Daoy (cell line): Measurements from ENCODE around the gene TJAP1. TPM values are rescaled to one million over a fixed set of nuclear protein-coding genes. Genes with fewer than 3 reads are reported as not detected.
"Not testable (repeated sequence)": the region's sequence is repeated elsewhere in the genome, so short reads cannot be mapped to it uniquely, and the experiment has no call there.

Experiments
- DNase-seq: peaks from one replicate; pipeline ENCODE4 v3.0.0-alpha.2; 2015; ENCODE audit warnings: low read depth
- total RNA-seq: library from RNA; depleted of rRNA; stranded (reverse); fragments of >200 nt; shearing (Covaris generic); gene quantifications from 2 replicates; pipeline ENCODE4 v1.2.3, GENCODE V29; 2014; rRNA removed

The TJAP1 gene
- total RNA-seq, 1 experiment from 2014 or later: 16.8 TPM

DNA sequence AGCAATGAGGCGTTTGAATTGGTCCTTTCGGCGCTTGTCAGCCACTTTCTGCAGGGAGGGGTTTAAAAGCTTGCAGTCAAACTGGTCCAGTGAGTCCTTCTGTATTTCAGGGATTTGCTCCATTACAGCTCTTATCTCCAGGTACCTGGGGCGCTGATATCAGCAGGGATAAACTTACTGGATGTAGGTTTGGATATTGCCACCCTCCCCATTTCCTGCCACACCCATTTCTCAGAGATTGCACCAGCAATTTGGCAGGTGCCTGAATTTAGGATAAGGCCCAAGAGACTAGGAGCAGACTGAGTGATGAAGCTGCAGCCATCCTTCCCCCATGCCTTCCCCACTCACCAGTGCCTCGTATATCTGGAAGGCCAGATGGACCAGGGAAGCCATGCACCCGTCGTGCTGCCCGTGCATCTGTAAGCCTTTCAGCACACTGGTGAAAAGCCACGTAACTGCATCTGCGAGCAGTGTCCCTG is 47.2 kb downstream of the TJAP1 start:
- no peak for DNase-seq

DNA sequence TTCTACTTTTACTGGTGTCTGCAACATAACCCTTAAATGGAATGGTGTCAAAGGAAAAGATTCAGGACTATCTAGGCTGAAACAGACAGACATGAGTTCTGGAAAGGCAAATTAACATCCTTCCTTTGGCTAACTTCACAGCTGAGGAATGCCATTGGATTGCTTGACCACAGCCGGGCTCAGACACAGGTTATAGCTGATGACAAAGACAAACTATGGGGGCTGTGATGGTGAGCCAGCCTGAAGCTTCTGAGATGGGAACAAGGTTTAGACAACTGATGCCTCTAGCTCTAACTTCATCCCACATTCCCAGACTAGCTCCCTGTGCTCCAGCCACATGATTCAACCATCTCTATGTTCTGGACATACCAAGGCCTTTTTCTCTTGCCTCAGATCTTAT is 54.8 kb downstream of the TJAP1 start:
- no peak for DNase-seq

DNA sequence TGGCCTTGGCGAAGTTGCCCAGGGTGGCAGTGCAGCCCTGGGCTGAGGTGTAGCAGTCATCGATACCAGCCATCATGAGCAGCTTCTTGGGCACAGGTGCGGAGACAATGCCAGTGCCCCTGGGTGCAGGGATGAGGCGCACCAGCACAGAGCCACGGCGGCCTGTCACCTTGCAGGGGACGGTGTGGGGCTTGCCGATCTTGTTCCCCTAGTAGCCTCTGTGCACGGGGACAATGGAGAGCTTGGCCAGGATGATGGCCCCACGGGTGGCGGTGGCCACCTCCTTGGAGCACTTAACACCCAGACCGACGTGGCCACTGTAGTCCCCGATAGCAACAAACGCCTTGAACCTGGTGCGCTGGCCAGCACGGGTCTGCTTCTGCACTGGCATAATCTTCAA is 61.6 kb downstream of the TJAP1 start:
- not testable (repeated sequence) for DNase-seq

DNA sequence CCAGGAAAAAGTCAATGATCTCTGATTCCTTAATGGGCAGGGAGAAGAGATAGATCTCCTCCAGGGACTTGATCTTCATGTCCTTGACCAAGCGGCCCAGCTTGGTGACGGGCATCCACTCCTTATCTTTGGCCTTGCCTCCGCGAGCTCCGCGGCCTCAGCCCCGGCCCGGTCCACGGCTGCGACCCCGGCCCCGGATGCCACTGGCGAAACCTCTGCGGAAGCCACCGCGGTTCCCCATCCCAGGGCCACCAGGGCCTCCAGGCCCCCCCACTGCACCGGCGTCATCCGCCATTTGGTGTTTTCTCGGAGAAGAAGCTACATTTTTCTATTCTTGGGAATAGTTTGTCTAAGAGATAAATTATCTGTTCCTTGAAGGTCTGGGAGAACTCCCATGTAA is 62.0 kb downstream of the TJAP1 start:
- not testable (repeated sequence) for DNase-seq

DNA sequence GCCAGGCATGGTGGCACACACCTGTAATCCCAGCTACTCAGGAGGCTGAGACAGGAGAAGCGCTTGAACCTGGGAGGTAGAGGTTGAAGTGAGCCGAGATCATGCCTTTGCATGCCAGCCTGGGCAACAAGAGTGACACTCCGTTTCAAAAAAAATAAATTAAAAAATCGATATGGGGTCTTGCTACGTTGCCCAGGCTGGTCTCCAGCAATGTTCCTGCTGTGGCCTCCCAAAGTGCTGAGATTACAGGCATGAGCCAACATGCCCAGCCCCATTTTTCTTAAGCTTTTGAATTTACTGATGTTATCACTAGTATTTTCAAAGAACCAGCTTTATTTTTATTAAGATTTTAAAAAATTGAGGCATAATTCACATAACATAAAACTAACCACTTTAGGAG is 63.1 kb downstream of the TJAP1 start:
- no peak for DNase-seq

DNA sequence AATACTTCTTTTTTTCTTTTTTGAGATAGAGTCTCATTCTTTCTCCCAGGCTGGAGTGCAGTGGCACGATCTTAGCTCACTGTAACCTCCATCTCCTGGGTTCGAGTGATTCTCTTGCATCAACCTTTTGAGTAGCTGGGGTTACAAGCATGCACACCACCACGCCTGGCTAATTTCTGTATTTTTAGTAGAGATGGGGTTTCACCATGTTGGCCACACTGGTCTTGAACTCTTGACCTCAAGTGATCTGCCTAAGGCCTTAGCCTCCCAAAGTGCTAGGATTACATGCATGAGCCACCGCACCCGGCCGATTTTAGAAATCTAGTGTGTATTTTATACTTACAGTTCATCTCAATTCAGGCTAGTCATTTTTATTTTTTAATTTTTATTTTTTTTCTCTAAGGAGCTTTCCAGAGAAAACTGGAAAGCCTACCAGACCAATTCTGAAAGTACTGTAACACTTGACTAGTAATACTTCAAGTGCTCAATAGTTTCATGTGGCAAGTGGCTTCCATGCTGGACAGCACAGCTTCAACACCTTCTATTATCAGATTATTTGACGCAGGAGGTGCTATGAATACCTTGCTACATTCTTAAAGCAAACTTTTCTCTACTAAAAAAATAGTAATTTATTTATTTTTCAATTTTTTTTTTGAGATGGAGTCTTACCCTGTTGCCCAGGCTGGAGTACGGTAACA is 64.6 kb downstream of the TJAP1 start:
- no peak for DNase-seq

DNA sequence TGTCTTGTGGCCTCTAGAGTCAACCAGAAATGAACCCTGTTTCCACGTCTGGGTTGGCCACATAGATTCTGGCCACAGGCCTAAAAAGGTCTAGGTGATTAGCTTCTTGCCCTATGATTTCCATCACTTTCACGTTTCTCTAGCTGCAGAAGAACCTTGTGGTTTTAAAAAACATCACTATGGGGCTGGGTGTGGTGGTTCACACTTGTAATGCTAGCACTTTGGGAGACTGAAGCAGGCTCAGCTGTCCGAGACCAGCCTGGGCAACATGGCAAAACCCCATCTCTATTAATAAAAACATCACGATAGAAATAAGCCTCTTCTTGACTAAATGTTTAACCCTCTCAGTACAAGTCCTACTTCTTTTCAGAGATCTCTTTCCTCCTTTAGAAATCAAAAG is 67.1 kb downstream of the TJAP1 start:
- DNase-seq: no peak

DNA sequence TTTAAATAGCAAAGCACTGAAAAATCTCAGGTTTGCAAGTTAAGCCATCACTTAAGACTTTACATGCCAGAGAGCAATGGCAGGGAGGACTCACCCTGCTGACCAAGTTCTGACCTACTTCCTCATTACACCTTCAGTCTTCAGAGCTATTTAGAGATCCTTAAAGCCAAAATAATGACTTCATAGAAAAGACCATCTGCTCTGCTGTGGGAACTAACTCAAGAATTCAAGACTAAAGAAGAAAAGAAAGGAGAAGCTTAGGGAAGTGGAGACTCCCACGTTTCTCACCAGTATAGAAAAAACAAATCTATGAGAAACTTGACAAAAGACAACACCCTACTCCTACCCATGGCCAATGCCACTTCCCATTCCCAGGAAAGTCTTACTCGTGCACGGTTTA is 69.9 kb downstream of the TJAP1 start:
- DNase-seq: no peak

Other genes with a start within 250 kb of the TJAP1 start
- 57.3 and 66.3 TPM in 2 replicates for gene DNPH1, start 248.1 kb upstream of the TJAP1 start, total RNA-seq
- 0.30 TPM in 1 of 2 replicates, not detected in the other for gene TTBK1, start 234.1 kb upstream of the TJAP1 start, total RNA-seq
- not detected in 2 replicates for gene SLC22A7, start 179.3 kb upstream of the TJAP1 start, total RNA-seq
- 0.34 TPM in 1 of 2 replicates, not detected in the other for gene CRIP3, start 168.7 kb upstream of the TJAP1 start, total RNA-seq
- gene ZNF318, start 107.9 kb upstream of the TJAP1 start, total RNA-seq: 6.7 and 7.8 TPM in 2 replicates
- gene ABCC10, start 50.0 kb upstream of the TJAP1 start, total RNA-seq: 7.9 and 32.4 TPM in 2 replicates
- gene DLK2, start 22.0 kb upstream of the TJAP1 start, total RNA-seq: 1.4 and 2.4 TPM in 2 replicates
- 2.1 TPM in 1 of 2 replicates, not detected in the other for gene LRRC73, start 32.8 kb downstream of the TJAP1 start, total RNA-seq
- gene YIPF3, start 39.4 kb downstream of the TJAP1 start, total RNA-seq: 127 and 129 TPM in 2 replicates
- gene POLR1C, start 39.5 kb downstream of the TJAP1 start, total RNA-seq: 71.7 and 72.6 TPM in 2 replicates
- 57.6 and 62.1 TPM in 2 replicates for gene XPO5, start 98.5 kb downstream of the TJAP1 start, total RNA-seq
- gene POLH, start 98.6 kb downstream of the TJAP1 start, total RNA-seq: 14.3 and 14.7 TPM in 2 replicates
- 50.3 and 55.5 TPM in 2 replicates for gene GTPBP2, start 151.7 kb downstream of the TJAP1 start, total RNA-seq
- gene MAD2L1BP, start 158.3 kb downstream of the TJAP1 start, total RNA-seq: 24.1 and 59.5 TPM in 2 replicates
- gene RSPH9, start 167.5 kb downstream of the TJAP1 start, total RNA-seq: not detected in 2 replicates
- 70.7 and 77.8 TPM in 2 replicates for gene MRPS18A, start 210.2 kb downstream of the TJAP1 start, total RNA-seq